ENCODE results near the gene GABRA4.

GABRA4 gene

GRCh38 chr4:46975812-46976553 is 17.4 kb downstream of the GABRA4 start:
- no peak for DNase-seq
- TF ChIP-seq CTCF (IDR thresholded peaks at IDR 0.05), result no peak
- no peaks in the 10 kb centered on the region for H3K27me3 Mint-ChIP-seq (ENCODE audit: low read depth, poor library complexity)
- H3K4me1 Mint-ChIP-seq, result peaks cover 10% of the 10 kb centered on the region
- H3K27ac Mint-ChIP-seq, result no peak overlapping the region
- no peaks in the 10 kb centered on the region for H3K9me3 Mint-ChIP-seq
- no peaks in the 10 kb centered on the region for H3K36me3 Mint-ChIP-seq (ENCODE audit: low read depth)
- no peak overlapping the region for H3K4me3 Mint-ChIP-seq

GRCh38 chr4:46974891-46975543 is 18.4 kb downstream of the GABRA4 start:
- H3K4me3 Mint-ChIP-seq, result no peak overlapping the region
- no peak overlapping the region for H3K27ac Mint-ChIP-seq
- no peaks in the 10 kb centered on the region for H3K9me3 Mint-ChIP-seq
- DNase-seq, result no peak
- H3K36me3 Mint-ChIP-seq (ENCODE audit: low read depth), result no peaks in the 10 kb centered on the region
- peaks cover 2% of the 10 kb centered on the region for H3K27me3 Mint-ChIP-seq (ENCODE audit: low read depth, poor library complexity)
- no peak for TF ChIP-seq CTCF (IDR thresholded peaks at IDR 0.05)
- H3K4me1 Mint-ChIP-seq, result peaks cover 10% of the 10 kb centered on the region

- Mint-ChIP-seq H3K4me3 (no peak overlapping the region), H3K27ac (no peak overlapping the region), H3K27me3 (ENCODE audit: low read depth, poor library complexity) (peaks cover 3% of the 10 kb centered on the region), H3K36me3 (ENCODE audit: low read depth) (no peaks in the 10 kb centered on the region), H3K9me3 (no peaks in the 10 kb centered on the region), H3K4me1 (no peaks in the 10 kb centered on the region)
- DNase-seq, result no peak
- no peak for TF ChIP-seq CTCF (IDR thresholded peaks at IDR 0.05)
These were observed 24.5 kb downstream of the GABRA4 start for GRCh38 chr4:46968847-46969246.

GRCh38 chr4:46967631-46968030 is 25.8 kb downstream of the GABRA4 start:
- no peaks in the 10 kb centered on the region for H3K4me1 Mint-ChIP-seq
- TF ChIP-seq CTCF (IDR thresholded peaks at IDR 0.05), result no peak

GRCh38 chr4:46958742-46959488 is 34.5 kb downstream of the GABRA4 start:
- H3K4me3 Mint-ChIP-seq, result no peak overlapping the region
- H3K9me3 Mint-ChIP-seq, result no peaks in the 10 kb centered on the region
- no peak for DNase-seq
- no peaks in the 10 kb centered on the region for H3K4me1 Mint-ChIP-seq
- H3K27ac Mint-ChIP-seq, result no peak overlapping the region
- H3K36me3 Mint-ChIP-seq (ENCODE audit: low read depth), result no peaks in the 10 kb centered on the region
- no peak for TF ChIP-seq CTCF (IDR thresholded peaks at IDR 0.05)
- H3K27me3 Mint-ChIP-seq (ENCODE audit: low read depth, poor library complexity), result peaks cover 18% of the 10 kb centered on the region

More at GRCh38 chr4:46967631-46968030, 25.8 kb downstream of the GABRA4 start:
- Mint-ChIP-seq H3K27me3 (ENCODE audit: low read depth, poor library complexity) (peaks cover 11% of the 10 kb centered on the region), H3K4me3 (no peak overlapping the region), H3K36me3 (ENCODE audit: low read depth) (no peaks in the 10 kb centered on the region), H3K9me3 (no peaks in the 10 kb centered on the region), H3K27ac (no peak overlapping the region)
- DNase-seq, result no peak

All from nephron progenitor cell (in vitro differentiated cells).